Type B pancreatic cell (in vitro differentiated cells): ENCODE data around the gene FZD7. TPM values are rescaled to one million over a fixed set of nuclear protein-coding genes. Genes with fewer than 3 reads are reported as not detected.

Source experiments
- DNase-seq: peaks from one replicate; pipeline ENCODE4 v3.0.0; 2021; ENCODE audit warnings: mixed read lengths; ENCODE audit not compliant: unreplicated experiment; ENCODE audit errors: extremely low spot score
- H3K27ac Mint-ChIP-seq: 2 replicates; pipeline ENCODE4 v1.8.0; 2021; ENCODE audit warnings: mild to moderate bottlenecking, mixed read lengths
- H3K27me3 Mint-ChIP-seq: 2 replicates; pipeline ENCODE4 v1.8.0; 2021; ENCODE audit warnings: mixed read lengths
- H3K36me3 Mint-ChIP-seq: 2 replicates; pipeline ENCODE4 v1.8.0; 2021; ENCODE audit warnings: mixed read lengths
- H3K4me1 Mint-ChIP-seq: one replicate; pipeline ENCODE4 v1.8.0; 2021; ENCODE audit warnings: mixed read lengths; ENCODE audit not compliant: unreplicated experiment
- H3K4me3 Mint-ChIP-seq: 2 replicates; pipeline ENCODE4 v1.8.0; 2021; ENCODE audit warnings: mild to moderate bottlenecking, mixed read lengths
- H3K9me3 Mint-ChIP-seq: 2 replicates; pipeline ENCODE4 v1.8.0; 2021; ENCODE audit warnings: mixed read lengths
- CTCF ChIP-seq: fragments of 200-600 bp; sonication (generic); conservative IDR thresholded peaks from 2 replicates; pipeline ENCODE4 v1.5.0; 2021; ENCODE audit warnings: antibody characterized with exemption, mild to moderate bottlenecking
- total RNA-seq: library from RNA; stranded (reverse); gene quantifications from 2 replicates; pipeline ENCODE4 v1.2.1, GENCODE V29; 2021; ENCODE audit warnings: low replicate concordance

FZD7 gene
- total RNA-seq, 1 donor from 2014 or later = 68.6 TPM

DNA sequence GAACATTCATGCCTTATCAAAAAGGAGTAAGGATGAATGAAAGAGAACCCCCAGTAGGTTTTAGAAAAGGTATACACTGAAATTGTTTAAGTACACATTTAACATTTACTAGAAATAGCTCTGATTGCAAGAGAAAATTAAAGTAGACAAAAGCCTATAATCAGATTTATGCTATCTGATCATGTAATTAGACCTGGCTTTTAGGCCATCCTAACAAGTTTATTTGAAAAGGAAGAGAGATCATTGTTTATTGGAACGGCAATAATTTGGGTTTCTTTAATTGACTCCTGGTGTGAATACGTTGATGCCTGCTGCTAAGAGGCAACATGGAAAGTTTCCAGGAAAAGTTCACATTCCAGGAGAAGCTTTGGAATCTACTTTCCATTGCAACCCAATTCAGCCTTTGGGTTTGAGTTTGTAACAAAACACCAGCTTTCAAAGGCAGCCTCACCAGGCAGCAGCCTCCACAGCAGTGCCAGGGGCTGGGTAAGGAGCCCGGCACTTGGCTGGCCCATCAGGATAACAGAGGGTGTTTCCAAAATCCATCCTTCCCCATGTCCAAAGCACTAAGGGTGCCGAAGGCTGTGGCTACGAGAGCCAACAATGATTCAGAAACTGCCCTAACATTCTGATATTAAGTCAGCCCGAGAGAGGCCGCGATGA, 18.0 kb downstream of the FZD7 start:
- Mint-ChIP-seq H3K27me3 (peaks cover 7% of the 10 kb centered on the region), H3K9me3 (no peaks in the 10 kb centered on the region), H3K4me1 (peaks cover 43% of the 10 kb centered on the region), H3K27ac (no peak overlapping the region), H3K36me3 (no peaks in the 10 kb centered on the region), H3K4me3 (no peak overlapping the region)
- no peak for DNase-seq
- TF ChIP-seq CTCF = no peak

GRCh38 chr2:202052235-202052634, 18.6 kb downstream of the FZD7 start:
- H3K9me3 Mint-ChIP-seq = no peaks in the 10 kb centered on the region
- peaks cover 8% of the 10 kb centered on the region for H3K27me3 Mint-ChIP-seq
- DNase-seq = no peak
- H3K4me1 Mint-ChIP-seq = peaks cover 41% of the 10 kb centered on the region
- H3K4me3 Mint-ChIP-seq = no peak overlapping the region
- H3K36me3 Mint-ChIP-seq = no peaks in the 10 kb centered on the region
- no peak overlapping the region for H3K27ac Mint-ChIP-seq
- TF ChIP-seq CTCF = no peak

- no peak overlapping the region for H3K27ac Mint-ChIP-seq
- TF ChIP-seq CTCF = no peak
- peaks cover 32% of the 10 kb centered on the region for H3K4me1 Mint-ChIP-seq
- H3K36me3 Mint-ChIP-seq = no peaks in the 10 kb centered on the region
- no peaks in the 10 kb centered on the region for H3K9me3 Mint-ChIP-seq
- no peak for DNase-seq
- H3K4me3 Mint-ChIP-seq = no peak overlapping the region
- H3K27me3 Mint-ChIP-seq = peaks cover 8% of the 10 kb centered on the region
Observed at GRCh38 chr2:202054679-202055078, 21.0 kb downstream of the FZD7 start.

DNA sequence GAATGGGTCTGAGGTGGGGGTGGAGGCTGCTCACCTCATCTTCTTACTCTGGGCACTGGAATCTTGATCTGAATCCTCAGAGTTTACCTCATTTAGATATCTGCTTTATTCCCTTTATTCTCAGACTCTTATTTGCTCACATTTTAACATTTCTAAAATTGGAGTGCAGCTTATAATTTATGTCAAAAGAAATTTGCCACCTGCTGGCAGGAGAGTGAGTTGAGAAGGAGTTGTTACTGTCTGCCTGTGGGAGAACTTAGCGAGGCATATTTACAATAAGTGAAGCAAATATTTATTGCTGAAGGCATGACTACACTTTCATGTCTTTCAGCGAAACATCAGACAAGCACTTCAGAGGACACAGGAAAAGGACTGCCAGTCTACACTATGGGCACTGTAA, 23.0 kb downstream of the FZD7 start:
- Mint-ChIP-seq H3K27me3 (peaks cover 8% of the 10 kb centered on the region), H3K27ac (no peak overlapping the region), H3K36me3 (no peaks in the 10 kb centered on the region), H3K4me1 (peaks cover 20% of the 10 kb centered on the region), H3K9me3 (peaks cover 3% of the 10 kb centered on the region), H3K4me3 (no peak overlapping the region)
- TF ChIP-seq CTCF = peak; percentile 56
- DNase-seq = no peak

DNA sequence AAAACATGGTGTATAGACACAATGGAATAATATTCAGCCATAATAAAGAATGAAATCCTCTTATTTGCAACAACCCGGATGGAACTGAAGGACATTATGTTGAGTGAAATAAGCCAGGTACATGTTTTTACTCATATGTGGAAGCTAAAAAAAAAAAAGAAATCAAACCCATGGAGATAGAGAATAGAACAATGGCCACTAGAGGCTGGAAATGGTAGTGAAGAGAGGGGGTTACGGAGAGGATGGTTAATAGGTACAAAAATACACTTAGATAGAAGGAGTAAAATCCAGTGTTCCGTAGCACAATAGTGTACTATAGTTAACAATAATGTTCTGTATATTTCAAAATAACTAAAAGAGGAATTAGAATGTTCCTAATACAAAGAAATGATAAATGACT, 26.6 kb downstream of the FZD7 start:
- H3K27me3 Mint-ChIP-seq = peaks cover 5% of the 10 kb centered on the region
- no peak for DNase-seq
- H3K4me3 Mint-ChIP-seq = no peak overlapping the region
- peaks cover 3% of the 10 kb centered on the region for H3K9me3 Mint-ChIP-seq
- peak; percentile 69 for TF ChIP-seq CTCF
- no peak overlapping the region for H3K27ac Mint-ChIP-seq
- H3K36me3 Mint-ChIP-seq = no peaks in the 10 kb centered on the region
- H3K4me1 Mint-ChIP-seq = peaks cover 29% of the 10 kb centered on the region
